HepG2 (cell line): ENCODE data around the gene TEX19. TPM values are rescaled to one million over a fixed set of nuclear protein-coding genes. Genes with fewer than 3 reads are reported as not detected.

ENCODE experiments used
- ATAD3A ChIP-seq: sonication (generic); formaldehyde crosslinking; IDR thresholded peaks from 2 replicates; pipeline ENCODE4 v1.4.0; 2020; ENCODE audit warnings: missing genetic modification reagents
- DNMT3B ChIP-seq: conservative IDR thresholded peaks from 2 replicates; pipeline ENCODE4 v1.6.1; 2016; ENCODE audit warnings: missing biosample characterization, control low read depth
- GABPB1 ChIP-seq: IDR thresholded peaks from 2 replicates; pipeline ENCODE4 v1.6.1; 2016; ENCODE audit warnings: mild to moderate bottlenecking, missing genetic modification reagents, moderate library complexity, missing compliant biosample characterization
- HMG20B ChIP-seq: conservative IDR thresholded peaks from 2 replicates; pipeline ENCODE4 v1.6.1; 2016; ENCODE audit warnings: missing genetic modification reagents, missing compliant biosample characterization
- KDM2A ChIP-seq: sonication (generic); formaldehyde crosslinking; IDR thresholded peaks from 2 replicates; pipeline ENCODE4 v1.4.0; 2020; ENCODE audit warnings: low read depth, missing genetic modification reagents, borderline replicate concordance
- KLF9 ChIP-seq: IDR thresholded peaks from 2 replicates; pipeline ENCODE4 v1.6.1; 2016; ENCODE audit warnings: low read depth
- MBD4 ChIP-seq: IDR thresholded peaks from 2 replicates; pipeline ENCODE4 v1.6.1; 2012; ENCODE audit warnings: low read length, inconsistent platforms, borderline replicate concordance
- NFAT5 ChIP-seq: sonication (generic); formaldehyde crosslinking; IDR thresholded peaks from 2 replicates; pipeline ENCODE4 v1.4.0; 2020; ENCODE audit warnings: missing genetic modification reagents
- NR1H2 ChIP-seq: sonication (generic); formaldehyde crosslinking; IDR thresholded peaks from 2 replicates; pipeline ENCODE4 v1.8.1; 2022; ENCODE audit warnings: low read depth, missing genetic modification reagents, borderline replicate concordance
- PHF5A ChIP-seq: IDR thresholded peaks from one replicate; pipeline ENCODE4 v1.6.1; 2018; ENCODE audit warnings: low read depth, missing genetic modification reagents; ENCODE audit not compliant: unreplicated experiment
- RELA ChIP-seq: sonication (generic); formaldehyde crosslinking; IDR thresholded peaks from 2 replicates; pipeline ENCODE4 v1.4.0; 2020; ENCODE audit warnings: missing genetic modification reagents
- ZBTB20 ChIP-seq: sonication (generic); formaldehyde crosslinking; IDR thresholded peaks from 2 replicates; pipeline ENCODE4 v1.8.1; 2023; ENCODE audit warnings: missing genetic modification reagents, low read depth, mild to moderate bottlenecking, borderline replicate concordance
- ZNF383 ChIP-seq: sonication (generic); formaldehyde crosslinking; IDR thresholded peaks from 2 replicates; pipeline ENCODE4 v1.4.0; 2020; ENCODE audit warnings: missing genetic modification reagents, mild to moderate bottlenecking, borderline replicate concordance
- ZNF816 ChIP-seq: sonication (generic); formaldehyde crosslinking; IDR thresholded peaks from 2 replicates; pipeline ENCODE4 v1.8.0; 2022; ENCODE audit warnings: missing genetic modification reagents, mild to moderate bottlenecking, borderline replicate concordance
- polyA plus RNA-seq, 8 experiments: library from polyadenylated mRNA; depleted of rRNA in 3 of 8; stranded (reverse) in 7 of 8; unstranded in 1 of 8; fragments of >200 nt; fragmentation: Illumina TruSeq in 4 of 8; extraction: Trizol in 4 of 8; gene quantifications; 2 replicates each; pipeline versions ENCODE4 v1.2.1 to v1.2.3, GENCODE V29; 2011 to 2016; ENCODE audit warnings: low read depth in 4 of 8, missing spikeins in 1 of 8, mixed read lengths in 1 of 8; ENCODE audit not compliant: insufficient read depth in 1 of 8
- total RNA-seq, 5 experiments: library from RNA; depleted of rRNA; stranded (reverse); fragments of >200 nt; fragmentation: Illumina TruSeq; extraction: Trizol; gene quantifications; 2 replicates each; pipeline ENCODE4 v1.2.3, GENCODE V29; 2016; ENCODE audit warnings: low read depth in 1 of 5
- TF ChIP-seq, protein P1 (sequence below): sonication (generic); formaldehyde crosslinking; IDR thresholded peaks from 2 replicates; pipeline ENCODE4 v1.4.0; 2020; ENCODE audit warnings: missing genetic modification reagents, borderline replicate concordance
- TF ChIP-seq, protein P2 (sequence below): sonication (generic); formaldehyde crosslinking; IDR thresholded peaks from 2 replicates; pipeline ENCODE4 v1.5.0; 2020; ENCODE audit warnings: missing genetic modification reagents
- TF ChIP-seq, protein P3 (sequence below): sonication (generic); formaldehyde crosslinking; IDR thresholded peaks from 2 replicates; pipeline ENCODE4 v1.8.1; 2023; ENCODE audit warnings: mild to moderate bottlenecking, missing genetic modification reagents

The TEX19 gene
- total and polyA plus RNA-seq, 2 of the 13 experiments (the other 11 are each of a cell fraction or from before 2014, with no cell fraction given): 1.3 to 6.0 TPM

GRCh38 chr17:82320140-82320840 is 38.8 kb upstream of the TEX19 start (continued):
- TF ChIP-seq ATAD3A (CRISPR knock-in tag): no peak
- no peak; the same call in 1 of the 2 replicates for TF ChIP-seq HMG20B (CRISPR knock-in tag)
- 0 out of 2 replicates have a peak, but pooled peaks have one; percentile 48 for TF ChIP-seq KLF9 (CRISPR knock-in tag)
- TF ChIP-seq, protein P1, sequence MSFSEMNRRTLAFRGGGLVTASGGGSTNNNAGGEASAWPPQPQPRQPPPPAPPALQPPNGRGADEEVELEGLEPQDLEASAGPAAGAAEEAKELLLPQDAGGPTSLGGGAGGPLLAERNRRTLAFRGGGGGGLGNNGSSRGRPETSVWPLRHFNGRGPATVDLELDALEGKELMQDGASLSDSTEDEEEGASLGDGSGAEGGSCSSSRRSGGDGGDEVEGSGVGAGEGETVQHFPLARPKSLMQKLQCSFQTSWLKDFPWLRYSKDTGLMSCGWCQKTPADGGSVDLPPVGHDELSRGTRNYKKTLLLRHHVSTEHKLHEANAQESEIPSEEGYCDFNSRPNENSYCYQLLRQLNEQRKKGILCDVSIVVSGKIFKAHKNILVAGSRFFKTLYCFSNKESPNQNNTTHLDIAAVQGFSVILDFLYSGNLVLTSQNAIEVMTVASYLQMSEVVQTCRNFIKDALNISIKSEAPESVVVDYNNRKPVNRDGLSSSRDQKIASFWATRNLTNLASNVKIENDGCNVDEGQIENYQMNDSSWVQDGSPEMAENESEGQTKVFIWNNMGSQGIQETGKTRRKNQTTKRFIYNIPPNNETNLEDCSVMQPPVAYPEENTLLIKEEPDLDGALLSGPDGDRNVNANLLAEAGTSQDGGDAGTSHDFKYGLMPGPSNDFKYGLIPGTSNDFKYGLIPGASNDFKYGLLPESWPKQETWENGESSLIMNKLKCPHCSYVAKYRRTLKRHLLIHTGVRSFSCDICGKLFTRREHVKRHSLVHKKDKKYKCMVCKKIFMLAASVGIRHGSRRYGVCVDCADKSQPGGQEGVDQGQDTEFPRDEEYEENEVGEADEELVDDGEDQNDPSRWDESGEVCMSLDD: no peak; the same call in 1 of the 2 replicates
- no peak for TF ChIP-seq NR1H2 (CRISPR knock-in tag)
- TF ChIP-seq GABPB1 (CRISPR knock-in tag): peak; percentile 39
- no peak for TF ChIP-seq ZNF383
- peak; percentile 72; the same call in 1 of the 2 replicates for TF ChIP-seq ZBTB20 (CRISPR knock-in tag)
- TF ChIP-seq KDM2A (CRISPR knock-in tag): peak; percentile 72
- TF ChIP-seq, protein P2, sequence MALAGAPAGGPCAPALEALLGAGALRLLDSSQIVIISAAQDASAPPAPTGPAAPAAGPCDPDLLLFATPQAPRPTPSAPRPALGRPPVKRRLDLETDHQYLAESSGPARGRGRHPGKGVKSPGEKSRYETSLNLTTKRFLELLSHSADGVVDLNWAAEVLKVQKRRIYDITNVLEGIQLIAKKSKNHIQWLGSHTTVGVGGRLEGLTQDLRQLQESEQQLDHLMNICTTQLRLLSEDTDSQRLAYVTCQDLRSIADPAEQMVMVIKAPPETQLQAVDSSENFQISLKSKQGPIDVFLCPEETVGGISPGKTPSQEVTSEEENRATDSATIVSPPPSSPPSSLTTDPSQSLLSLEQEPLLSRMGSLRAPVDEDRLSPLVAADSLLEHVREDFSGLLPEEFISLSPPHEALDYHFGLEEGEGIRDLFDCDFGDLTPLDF (CRISPR knock-in tag): no peak
- TF ChIP-seq MBD4: no peak
- no peak for TF ChIP-seq ZNF816
- no peak for TF ChIP-seq PHF5A (CRISPR knock-in tag)
- no peak for TF ChIP-seq NFAT5 (CRISPR knock-in tag)
- TF ChIP-seq, protein P3, sequence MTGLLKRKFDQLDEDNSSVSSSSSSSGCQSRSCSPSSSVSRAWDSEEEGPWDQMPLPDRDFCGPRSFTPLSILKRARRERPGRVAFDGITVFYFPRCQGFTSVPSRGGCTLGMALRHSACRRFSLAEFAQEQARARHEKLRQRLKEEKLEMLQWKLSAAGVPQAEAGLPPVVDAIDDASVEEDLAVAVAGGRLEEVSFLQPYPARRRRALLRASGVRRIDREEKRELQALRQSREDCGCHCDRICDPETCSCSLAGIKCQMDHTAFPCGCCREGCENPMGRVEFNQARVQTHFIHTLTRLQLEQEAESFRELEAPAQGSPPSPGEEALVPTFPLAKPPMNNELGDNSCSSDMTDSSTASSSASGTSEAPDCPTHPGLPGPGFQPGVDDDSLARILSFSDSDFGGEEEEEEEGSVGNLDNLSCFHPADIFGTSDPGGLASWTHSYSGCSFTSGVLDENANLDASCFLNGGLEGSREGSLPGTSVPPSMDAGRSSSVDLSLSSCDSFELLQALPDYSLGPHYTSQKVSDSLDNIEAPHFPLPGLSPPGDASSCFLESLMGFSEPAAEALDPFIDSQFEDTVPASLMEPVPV (CRISPR knock-in tag): no peak
- no peak for TF ChIP-seq RELA (CRISPR knock-in tag)
- TF ChIP-seq DNMT3B: no peak
